OCI-LY7 (cell line): ENCODE data around the gene INTS11. TPM values are rescaled to one million over a fixed set of nuclear protein-coding genes. Genes with fewer than 3 reads are reported as not detected.

ENCODE experiments used
- BruUV-seq: library from RNA; stranded (reverse); fragments of 400-500 nt; replicated peaks from 2 replicates; lab custom pipeline; 2021; lab: Mats Ljungman, UMichigan
- CTCF ChIA-PET: fragments of 300-600 bp; sonication (Branson Sonifier 250); formaldehyde crosslinking; loops from one replicate; lab custom pipeline; 2022; ENCODE audit warnings: antibody characterized with exemption; ENCODE audit not compliant: unreplicated experiment; lab: Charles Lee
- POLR2A ChIA-PET: fragments of 300-600 bp; sonication (Branson Sonifier 250); formaldehyde crosslinking; loops from one replicate; lab custom pipeline; 2022; ENCODE audit warnings: antibody characterized with exemption; lab: Charles Lee
- DNase-seq: peaks from one replicate; pipeline ENCODE4 v3.0.0-alpha.2; 2015; ENCODE audit warnings: low spot score
- H2AFZ ChIP-seq: fragments of 200-600 bp; sonication (generic), shearing (Covaris generic); 2 replicates; pipeline ENCODE4 v1.6.1; 2014; ENCODE audit warnings: mild to moderate bottlenecking, antibody characterized with exemption, low read length, moderate library complexity
- H3K27ac ChIP-seq: fragments of 200-600 bp; sonication (generic); 2 replicates; pipeline ENCODE4 v1.5.1; 2014; ENCODE audit warnings: mixed run types, low read depth, mild to moderate bottlenecking, moderate library complexity, low read length, inconsistent platforms; ENCODE audit not compliant: poor library complexity, severe bottlenecking
- H3K36me3 ChIP-seq: fragments of 200-600 bp; sonication (generic); 2 replicates; pipeline ENCODE4 v1.6.1; 2014; ENCODE audit warnings: mild to moderate bottlenecking, antibody characterized with exemption, low read length, moderate library complexity, mixed read lengths; ENCODE audit not compliant: insufficient read depth
- H3K4me1 ChIP-seq: fragments of 200-600 bp; sonication (generic); 2 replicates; pipeline ENCODE4 v1.5.1; 2014; ENCODE audit warnings: mild to moderate bottlenecking, low read length; ENCODE audit not compliant: insufficient read depth, poor library complexity, severe bottlenecking
- H3K4me2 ChIP-seq: fragments of 200-600 bp; sonication (generic); 2 replicates; pipeline ENCODE4 v1.6.1; 2014; ENCODE audit warnings: mild to moderate bottlenecking, low read length
- H3K4me3 ChIP-seq: fragments of 200-600 bp; sonication (generic); 2 replicates; pipeline ENCODE4 v1.5.1; 2014; ENCODE audit warnings: mild to moderate bottlenecking, low read depth, low read length; ENCODE audit not compliant: poor library complexity, severe bottlenecking
- H3K79me2 ChIP-seq: fragments of 200-600 bp; sonication (generic); 2 replicates; pipeline ENCODE4 v1.6.1; 2016; ENCODE audit warnings: low read depth, mild to moderate bottlenecking, low read length, moderate library complexity, mixed read lengths; ENCODE audit not compliant: insufficient read depth
- H3K9me2 ChIP-seq: fragments of 200-600 bp; sonication (generic); 2 replicates; pipeline ENCODE4 v1.6.1; 2016; ENCODE audit warnings: mild to moderate bottlenecking, low read length, mixed read lengths; ENCODE audit not compliant: insufficient read depth
- H3K9me3 ChIP-seq: fragments of 200-600 bp; sonication (generic); 2 replicates; pipeline ENCODE4 v1.6.1; 2014; ENCODE audit warnings: mild to moderate bottlenecking, mixed run types, low read length, mixed read lengths
- H4K20me1 ChIP-seq: fragments of 200-600 bp; sonication (generic); 2 replicates; pipeline ENCODE4 v1.6.1; 2014; ENCODE audit warnings: mild to moderate bottlenecking, antibody characterized with exemption, low read length, moderate library complexity, mixed read lengths; ENCODE audit not compliant: insufficient read depth
- CTCF ChIP-seq: fragments of 200-600 bp; sonication (generic); conservative IDR thresholded peaks from 2 replicates; pipeline ENCODE4 v1.5.1; 2014; ENCODE audit warnings: mild to moderate bottlenecking, antibody characterized with exemption, low read length, moderate library complexity, mixed read lengths
- EZH2phosphoT487 ChIP-seq: fragments of 200-600 bp; sonication (generic); IDR thresholded peaks from 2 replicates; pipeline ENCODE4 v1.6.1; 2018; ENCODE audit warnings: low read depth, borderline replicate concordance, mild to moderate bottlenecking, mixed run types, antibody characterized with exemption, low read length, moderate library complexity, mixed read lengths
- intact Hi-C: fragments of 100-400 bp; cut with micrococcal nuclease; formaldehyde crosslinking; loops from one replicate; pipeline ENCODE4 v1.10.0; 2022; ENCODE audit not compliant: unreplicated experiment
- total RNA-seq, 2 experiments: library from RNA; depleted of rRNA in 1 of 2; stranded (reverse); fragments of >200 nt in 1 of 2; shearing (Covaris generic) in 1 of 2; gene quantifications; 2 replicates each; pipeline ENCODE4 v1.2.3, GENCODE V29; 2014 to 2022

INTS11 gene
- total RNA-seq, 2 experiments from 2014 or later, result 142 to 146 TPM

GRCh38 chr1:1351511-1352427 is 27.3 kb upstream of the INTS11 start:
- H3K9me2 ChIP-seq, result no peaks in the 10 kb centered on the region
- no peaks in the 10 kb centered on the region for H4K20me1 ChIP-seq
- no peak for TF ChIP-seq CTCF
- no peak for TF ChIP-seq EZH2phosphoT487
- no peaks in the 10 kb centered on the region for H3K9me3 ChIP-seq
- CTCF ChIA-PET, result no interaction called here
- intact Hi-C loops, result no loop called here
- no peaks in the 10 kb centered on the region for H3K79me2 ChIP-seq
- H3K4me1 ChIP-seq, result peaks cover 31% of the 10 kb centered on the region
- no peaks in the 10 kb centered on the region for H3K36me3 ChIP-seq
- peak overlapping the region; percentile 34; the same call in 1 of the 2 replicates for H3K4me2 ChIP-seq
- DNase-seq, result no peak
- no peak overlapping the region for H3K27ac ChIP-seq
- no peak overlapping the region for H3K4me3 ChIP-seq
- no TSS peak for BruUV-seq
- H2AFZ ChIP-seq, result no peak overlapping the region
- POLR2A ChIA-PET, result no interaction called here

- Histone ChIP-seq H3K36me3 (no peaks in the 10 kb centered on the region), H3K4me2 (peak within 1 kb of the TSS; percentile 80), H3K4me3 (peak within 1 kb of the TSS; percentile 78), H3K79me2 (no peaks in the 10 kb centered on the region), H3K9me3 (no peaks in the 10 kb centered on the region), H3K27ac (peak within 1 kb of the TSS; percentile 64), H4K20me1 (no peaks in the 10 kb centered on the region), H3K9me2 (no peaks in the 10 kb centered on the region), H2AFZ (0 out of 2 replicates have a peak within 1 kb of the TSS, but pooled peaks have one; percentile 45), H3K4me1 (peaks cover 31% of the 10 kb centered on the region)
- ChIA-PET CTCF (interaction anchor here (0.6 kb wide), 1 partner anchor 240 kb away, joined by 5 read pairs; no protein-coding TSS in a partner anchor), POLR2A (no interaction called here)
- intact Hi-C loops, result loop anchor here (1.0 to 5.0 kb wide), 3 partner anchors 23 to 113 kb away; partner anchors contain the start of gene PUSL1
- no TSS peak for BruUV-seq
- DNase-seq, result peak; percentile 80
- TF ChIP-seq EZH2phosphoT487 (no peak), CTCF (peak; percentile 60)
Measured at GRCh38 chr1:1349256-1350012, 25.0 kb upstream of the INTS11 start, which contains the start of gene DVL1. Gene DVL1 (minus strand): TSS chr1:1349418. CDS start chr1:1349065, 353 bp downstream.
